ENCODE measurements around the gene MRFAP1. TPM values are rescaled to one million over a fixed set of nuclear protein-coding genes. Genes with fewer than 3 reads are reported as not detected.

MRFAP1 gene
- total RNA-seq, 4 donors from 2014 or later, result 143 to 214 (median 163) TPM

DNA sequence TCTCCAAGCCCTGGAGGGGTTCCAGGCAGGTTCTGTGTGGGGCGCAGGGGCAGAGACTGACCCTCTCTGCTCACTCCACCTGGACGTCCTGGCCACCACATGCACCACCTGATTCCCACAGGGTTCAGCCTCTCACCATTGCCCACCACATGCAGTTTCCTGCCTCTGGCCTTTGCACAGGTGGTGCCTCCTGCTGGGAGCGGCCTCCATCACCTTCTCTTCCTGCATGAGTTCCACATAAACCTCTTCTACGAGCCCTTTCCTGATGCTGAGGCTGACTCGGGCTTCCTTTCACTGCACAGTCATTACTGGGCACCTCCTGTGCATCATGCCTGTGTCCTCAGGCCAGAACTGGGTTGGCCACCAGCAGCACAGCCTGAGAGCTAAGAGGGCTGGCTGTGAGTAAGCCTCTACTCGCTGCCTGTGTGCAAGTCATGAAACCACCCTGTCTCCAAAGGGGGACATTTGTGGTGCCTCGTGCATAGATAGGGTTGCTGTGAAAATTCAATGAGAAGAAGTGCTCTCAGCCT is 45.6 kb upstream of the MRFAP1 start:
- no peak overlapping the region for H3K27ac ChIP-seq
- H3K27me3 ChIP-seq, result no peaks in the 10 kb centered on the region
- no peaks in the 10 kb centered on the region for H3K4me1 ChIP-seq
- H3K9me3 ChIP-seq, result no peaks in the 10 kb centered on the region
- no peak for DNase-seq (ENCODE audit: low spot score in 2 of 2)
- peaks cover 78% of the 10 kb centered on the region for H3K36me3 ChIP-seq
- H3K4me3 ChIP-seq, result no peak overlapping the region
- 96% methylated on average over 7 of the region's 7 CpGs for WGBS
- TF ChIP-seq, protein P1, sequence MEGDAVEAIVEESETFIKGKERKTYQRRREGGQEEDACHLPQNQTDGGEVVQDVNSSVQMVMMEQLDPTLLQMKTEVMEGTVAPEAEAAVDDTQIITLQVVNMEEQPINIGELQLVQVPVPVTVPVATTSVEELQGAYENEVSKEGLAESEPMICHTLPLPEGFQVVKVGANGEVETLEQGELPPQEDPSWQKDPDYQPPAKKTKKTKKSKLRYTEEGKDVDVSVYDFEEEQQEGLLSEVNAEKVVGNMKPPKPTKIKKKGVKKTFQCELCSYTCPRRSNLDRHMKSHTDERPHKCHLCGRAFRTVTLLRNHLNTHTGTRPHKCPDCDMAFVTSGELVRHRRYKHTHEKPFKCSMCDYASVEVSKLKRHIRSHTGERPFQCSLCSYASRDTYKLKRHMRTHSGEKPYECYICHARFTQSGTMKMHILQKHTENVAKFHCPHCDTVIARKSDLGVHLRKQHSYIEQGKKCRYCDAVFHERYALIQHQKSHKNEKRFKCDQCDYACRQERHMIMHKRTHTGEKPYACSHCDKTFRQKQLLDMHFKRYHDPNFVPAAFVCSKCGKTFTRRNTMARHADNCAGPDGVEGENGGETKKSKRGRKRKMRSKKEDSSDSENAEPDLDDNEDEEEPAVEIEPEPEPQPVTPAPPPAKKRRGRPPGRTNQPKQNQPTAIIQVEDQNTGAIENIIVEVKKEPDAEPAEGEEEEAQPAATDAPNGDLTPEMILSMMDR (IDR thresholded peaks at IDR 0.05), result no peak
- TF ChIP-seq POLR2A (IDR thresholded peaks at IDR 0.05) (no peak), POLR2AphosphoS5 (IDR thresholded peaks at IDR 0.05) (no peak), EP300 (IDR thresholded peaks at IDR 0.05) (no peak)

DNA sequence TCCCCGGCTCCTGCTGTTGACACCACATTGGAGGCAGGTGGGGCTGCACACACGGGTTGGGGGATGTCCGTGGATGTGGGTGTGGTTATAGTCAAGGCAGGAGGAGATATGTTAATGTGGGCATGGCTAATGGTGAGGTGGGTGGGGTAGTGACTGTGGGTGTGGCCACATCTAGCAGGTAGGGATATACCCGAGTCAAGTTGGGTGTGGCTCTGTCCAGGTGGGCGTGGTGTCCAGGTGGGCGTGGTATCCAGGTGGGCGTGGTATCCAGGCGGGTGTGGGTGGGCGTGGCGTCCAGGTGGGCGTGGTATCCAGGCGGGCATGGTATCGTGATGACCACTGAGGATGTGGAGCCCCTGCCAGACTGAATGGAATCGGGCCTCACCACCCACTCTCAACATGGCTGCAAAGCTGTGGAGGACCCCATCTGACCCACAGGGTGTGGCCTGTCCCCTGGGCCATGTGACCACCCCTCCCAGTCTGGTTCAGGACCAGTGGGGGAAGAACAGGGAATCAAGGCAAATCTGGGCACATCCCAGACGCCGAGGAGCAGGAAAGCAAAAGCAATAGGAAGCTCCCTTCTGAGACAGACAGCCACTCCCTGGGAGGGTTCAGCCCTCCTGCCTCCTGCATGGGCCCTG is 44.5 kb upstream of the MRFAP1 start:
- 59% methylated on average over 15 of the region's 16 CpGs for WGBS
- no peaks in the 10 kb centered on the region for H3K9me3 ChIP-seq
- H3K27me3 ChIP-seq, result no peaks in the 10 kb centered on the region
- no peak for DNase-seq (ENCODE audit: low spot score in 2 of 2)
- no peaks in the 10 kb centered on the region for H3K4me1 ChIP-seq
- no peak overlapping the region for H3K4me3 ChIP-seq
- no peak overlapping the region for H3K27ac ChIP-seq
- H3K36me3 ChIP-seq, result peaks cover 81% of the 10 kb centered on the region
- TF ChIP-seq POLR2A (IDR thresholded peaks at IDR 0.05) (no peak), EP300 (IDR thresholded peaks at IDR 0.05) (no peak), POLR2AphosphoS5 (IDR thresholded peaks at IDR 0.05) (no peak)
- TF ChIP-seq, protein P1 (IDR thresholded peaks at IDR 0.05), result no peak

DNA sequence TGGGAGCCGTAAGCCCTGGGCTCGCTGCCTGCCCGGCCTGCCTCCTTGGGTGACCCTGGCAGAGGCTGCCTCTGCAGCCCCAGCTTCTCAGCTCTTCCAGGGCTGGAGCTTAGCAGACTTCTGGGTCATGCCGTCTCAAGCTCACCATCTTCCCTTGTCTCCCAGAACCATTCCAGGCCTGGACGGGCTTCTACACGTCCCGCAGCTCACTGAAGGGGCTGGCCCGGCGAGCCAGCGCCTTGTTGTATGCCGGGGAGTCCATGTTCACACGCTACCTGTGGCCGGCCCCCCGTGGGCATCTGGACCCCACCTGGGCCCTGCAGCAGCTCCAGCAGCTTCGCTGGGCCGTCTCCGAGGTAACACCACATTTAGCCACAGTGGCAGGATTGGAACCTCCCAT is 43.5 kb upstream of the MRFAP1 start:
- no peaks in the 10 kb centered on the region for H3K27me3 ChIP-seq
- no peaks in the 10 kb centered on the region for H3K9me3 ChIP-seq
- WGBS, result 89% methylated on average over 12 of the region's 17 CpGs
- no peak for DNase-seq (ENCODE audit: low spot score in 2 of 2)
- TF ChIP-seq EP300 (IDR thresholded peaks at IDR 0.05) (no peak), POLR2A (IDR thresholded peaks at IDR 0.05) (no peak), POLR2AphosphoS5 (IDR thresholded peaks at IDR 0.05) (no peak)
- TF ChIP-seq, protein P1 (IDR thresholded peaks at IDR 0.05), result no peak
- H3K36me3 ChIP-seq, result peaks cover 82% of the 10 kb centered on the region
- no peaks in the 10 kb centered on the region for H3K4me1 ChIP-seq
- no peak overlapping the region for H3K27ac ChIP-seq
- H3K4me3 ChIP-seq, result no peak overlapping the region

DNA sequence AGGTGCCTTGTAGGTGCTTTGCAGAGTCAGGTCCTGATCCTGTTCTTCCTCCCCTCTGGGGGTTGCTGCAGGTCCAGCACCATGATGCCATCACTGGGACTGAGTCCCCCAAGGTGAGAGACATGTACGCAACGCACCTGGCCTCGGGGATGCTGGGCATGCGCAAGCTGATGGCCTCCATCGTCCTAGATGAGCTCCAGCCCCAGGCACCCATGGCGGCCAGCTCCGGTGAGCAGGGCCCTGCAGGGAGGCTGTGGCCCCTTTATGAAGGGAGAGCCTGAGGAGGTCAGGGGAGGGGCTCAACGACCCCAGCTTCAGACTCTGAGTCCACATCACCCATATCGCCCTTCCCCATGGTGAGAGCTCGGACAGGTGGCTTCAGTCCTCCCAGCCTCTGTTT is 42.4 kb upstream of the MRFAP1 start:
- TF ChIP-seq, protein P1 (IDR thresholded peaks at IDR 0.05), result no peak
- TF ChIP-seq EP300 (IDR thresholded peaks at IDR 0.05) (no peak), POLR2AphosphoS5 (IDR thresholded peaks at IDR 0.05) (no peak), POLR2A (IDR thresholded peaks at IDR 0.05) (no peak)
- H3K9me3 ChIP-seq, result no peaks in the 10 kb centered on the region
- DNase-seq (ENCODE audit: low spot score in 2 of 2), result no peak
- no peaks in the 10 kb centered on the region for H3K4me1 ChIP-seq
- no peaks in the 10 kb centered on the region for H3K27me3 ChIP-seq
- peaks cover 83% of the 10 kb centered on the region for H3K36me3 ChIP-seq
- no peak overlapping the region for H3K27ac ChIP-seq
- H3K4me3 ChIP-seq, result no peak overlapping the region
- 95% methylated on average over 6 of the region's 10 CpGs for WGBS

DNA sequence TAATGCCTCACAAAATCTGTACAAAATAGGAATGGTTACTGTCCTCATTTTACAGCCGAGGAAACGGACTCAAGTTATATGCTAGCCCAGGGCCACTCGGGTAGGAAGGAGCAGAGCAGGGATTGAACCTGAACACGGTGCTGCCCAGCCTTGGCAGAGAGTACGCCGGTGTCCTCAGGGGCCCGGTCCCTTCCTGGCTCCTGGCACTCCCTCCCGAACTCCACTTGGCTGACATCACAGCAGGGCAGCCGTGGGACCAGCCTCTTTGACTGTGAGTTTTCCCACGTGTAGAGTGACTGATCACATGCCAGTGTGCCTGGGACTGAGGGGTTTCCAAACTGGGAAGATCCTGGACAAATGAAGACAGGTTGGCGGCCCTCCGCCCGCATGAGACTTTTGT is 41.8 kb upstream of the MRFAP1 start:
- no peak for TF ChIP-seq POLR2AphosphoS5 (IDR thresholded peaks at IDR 0.05)
- TF ChIP-seq, protein P1 (IDR thresholded peaks at IDR 0.05), result no peak
- no peak for TF ChIP-seq POLR2A (IDR thresholded peaks at IDR 0.05)
- no peak for TF ChIP-seq EP300 (IDR thresholded peaks at IDR 0.05)
- WGBS, result 90% methylated on average over 12 of the region's 13 CpGs
- no peak overlapping the region for H3K4me3 ChIP-seq
- H3K27ac ChIP-seq, result no peak overlapping the region
- no peaks in the 10 kb centered on the region for H3K4me1 ChIP-seq
- peaks cover 83% of the 10 kb centered on the region for H3K36me3 ChIP-seq
- no peaks in the 10 kb centered on the region for H3K9me3 ChIP-seq
- DNase-seq (ENCODE audit: low spot score in 2 of 2), result no peak
- no peaks in the 10 kb centered on the region for H3K27me3 ChIP-seq
